Measurements from ENCODE around the gene ANGPTL2. TPM values are rescaled to one million over a fixed set of nuclear protein-coding genes. Genes with fewer than 3 reads are reported as not detected.

Gene ANGPTL2
- total RNA-seq, 1 donor from 2014 or later, result 65.8 TPM

- intact Hi-C loops (cut with DNase I), result loop anchor here (10.0 kb wide), 1 partner anchor 90 kb away; no protein-coding TSS in a partner anchor
- H3K9me3 ChIP-seq, result no peaks in the 10 kb centered on the region
- no peak for DNase-seq (ENCODE audit: extremely low spot score in 2 of 2)
Observed at GRCh38 chr9:127124792-127125191, 2.4 kb upstream of the ANGPTL2 start.

GRCh38 chr9:127124111-127124531 is 1.7 kb upstream of the ANGPTL2 start:
- Histone ChIP-seq H3K4me3 (no peak overlapping the region), H3K36me3 (no peaks in the 10 kb centered on the region), H3K27me3 (no peaks in the 10 kb centered on the region), H3K27ac (peak overlapping the region; percentile 90), H3K9me3 (no peaks in the 10 kb centered on the region), H3K4me1 (peaks cover 70% of the 10 kb centered on the region)
- DNase-seq (ENCODE audit: extremely low spot score in 2 of 2), result no peak
- intact Hi-C loops (cut with DNase I), result loop anchor here (10.0 kb wide), 1 partner anchor 89 kb away; no protein-coding TSS in a partner anchor
- TF ChIP-seq POLR2AphosphoS5 (IDR thresholded peaks at IDR 0.05; ENCODE audit: insufficient read depth in 1 of 2, low read depth in 1 of 2), result no peak
- TF ChIP-seq POLR2A (IDR thresholded peaks at IDR 0.05), result no peak
- TF ChIP-seq CTCF (IDR thresholded peaks at IDR 0.05), result no peak

More at GRCh38 chr9:127124792-127125191, 2.4 kb upstream of the ANGPTL2 start:
- no peak overlapping the region for H3K4me3 ChIP-seq
- H3K4me1 ChIP-seq, result peaks cover 70% of the 10 kb centered on the region
- TF ChIP-seq CTCF (IDR thresholded peaks at IDR 0.05) (no peak), POLR2A (IDR thresholded peaks at IDR 0.05) (no peak), POLR2AphosphoS5 (IDR thresholded peaks at IDR 0.05; ENCODE audit: insufficient read depth in 1 of 2, low read depth in 1 of 2) (no peak)
- no peaks in the 10 kb centered on the region for H3K27me3 ChIP-seq
- peak overlapping the region; percentile 90 for H3K27ac ChIP-seq
- no peaks in the 10 kb centered on the region for H3K36me3 ChIP-seq

- no peaks in the 10 kb centered on the region for H3K36me3 ChIP-seq
- intact Hi-C loops (cut with DNase I), result loop anchor here (2.0 to 10.0 kb wide), 2 partner anchors 64 to 88 kb away; no protein-coding TSS in a partner anchor
- no peak for DNase-seq (ENCODE audit: extremely low spot score in 2 of 2)
- peak overlapping the region; percentile 90 for H3K27ac ChIP-seq
- peak overlapping the region; percentile 52 to 72 for H3K4me3 ChIP-seq
- no peaks in the 10 kb centered on the region for H3K27me3 ChIP-seq
- TF ChIP-seq POLR2A (IDR thresholded peaks at IDR 0.05), result peak in 1 of 2 donors; percentile 14
- no peak for TF ChIP-seq CTCF (IDR thresholded peaks at IDR 0.05)
- TF ChIP-seq POLR2AphosphoS5 (IDR thresholded peaks at IDR 0.05; ENCODE audit: insufficient read depth in 1 of 2, low read depth in 1 of 2), result peak in 1 of 2 donors; percentile 8
- peaks cover 71% of the 10 kb centered on the region for H3K4me1 ChIP-seq
- no peaks in the 10 kb centered on the region for H3K9me3 ChIP-seq
Observed at GRCh38 chr9:127123064-127123890, 842 bp upstream of the ANGPTL2 start.

GRCh38 chr9:127121628-127122175 is 733 bp downstream of the ANGPTL2 start:
- intact Hi-C loops (cut with DNase I), result loop anchor here (2.0 to 10.0 kb wide), 2 partner anchors 65 to 87 kb away; no protein-coding TSS in a partner anchor
- Histone ChIP-seq H3K4me3 (peak overlapping the region; percentile 52 to 72), H3K27me3 (no peaks in the 10 kb centered on the region), H3K36me3 (no peaks in the 10 kb centered on the region), H3K9me3 (no peaks in the 10 kb centered on the region), H3K27ac (peak overlapping the region; percentile 90), H3K4me1 (peaks cover 69% of the 10 kb centered on the region)
- TF ChIP-seq CTCF (IDR thresholded peaks at IDR 0.05) (no peak), POLR2A (IDR thresholded peaks at IDR 0.05) (no peak), POLR2AphosphoS5 (IDR thresholded peaks at IDR 0.05; ENCODE audit: insufficient read depth in 1 of 2, low read depth in 1 of 2) (no peak)
- no peak for DNase-seq (ENCODE audit: extremely low spot score in 2 of 2)

Data from vagina (tissue), 2 donors.